Activated CD8-positive, alpha-beta memory T cell treated with anti-CD3 and anti-CD28 coated beads, Interleukin-2, amount 50 U/mL, for 1 hour (primary cell): ENCODE measurements around the gene ARHGAP10.

Source experiments
- DNase-seq: peaks from one replicate; pipeline ENCODE4 v3.0.0-alpha.2; 2020; ENCODE audit errors: extremely low read depth

The ARHGAP10 gene

GRCh38 chr4:147731580-147732517 is at the start of gene ARHGAP10:
ARHGAP10 (plus strand) TSS chr4:147732088; CDS start chr4:147732302, 214 bp downstream.
- DNase-seq: peak; percentile 19

- DNase-seq: no peak
Measured at GRCh38 chr4:147682755-147683154, 49.1 kb upstream of the ARHGAP10 start.

GRCh38 chr4:147683188-147683591 is 48.7 kb upstream of the ARHGAP10 start:
- no peak for DNase-seq

GRCh38 chr4:147683717-147684700 is 47.9 kb upstream of the ARHGAP10 start, which contains the start of gene PRMT9:
PRMT9 (minus strand) TSS chr4:147684163; CDS start chr4:147683987, 176 bp downstream.
- DNase-seq: peak; percentile 68

- DNase-seq: no peak
Measured at GRCh38 chr4:147689067-147689466, 42.8 kb upstream of the ARHGAP10 start.

- DNase-seq: no peak
Measured at GRCh38 chr4:147691820-147692219, 40.1 kb upstream of the ARHGAP10 start.

- DNase-seq: no peak
Measured at GRCh38 chr4:147693218-147693617, 38.7 kb upstream of the ARHGAP10 start.

- no peak for DNase-seq
Measured at GRCh38 chr4:147696866-147697265, 35.0 kb upstream of the ARHGAP10 start.

GRCh38 chr4:147704846-147705245 is 27.0 kb upstream of the ARHGAP10 start:
- no peak for DNase-seq

- DNase-seq: no peak
Measured at GRCh38 chr4:147707892-147708672, 23.8 kb upstream of the ARHGAP10 start.

GRCh38 chr4:147709999-147710398 is 21.9 kb upstream of the ARHGAP10 start:
- DNase-seq: no peak

GRCh38 chr4:147714575-147715401 is 17.1 kb upstream of the ARHGAP10 start:
- no peak for DNase-seq

- DNase-seq: no peak
Measured at GRCh38 chr4:147717878-147718277, 14.0 kb upstream of the ARHGAP10 start.

GRCh38 chr4:147723326-147723725 is 8.6 kb upstream of the ARHGAP10 start:
- DNase-seq: no peak

GRCh38 chr4:147724468-147725201 is 7.3 kb upstream of the ARHGAP10 start:
- DNase-seq: no peak

- DNase-seq: no peak
Measured at GRCh38 chr4:147725673-147726072, 6.2 kb upstream of the ARHGAP10 start.

GRCh38 chr4:147727476-147728028 is 4.3 kb upstream of the ARHGAP10 start:
- no peak for DNase-seq

- no peak for DNase-seq
Measured at GRCh38 chr4:147730333-147730732, 1.6 kb upstream of the ARHGAP10 start.

- no peak for DNase-seq
Measured at GRCh38 chr4:147732518-147733235, 789 bp downstream of the ARHGAP10 start.
